Fibroblast of lung (primary cell): Measurements from ENCODE around the gene ALDOA. TPM values are rescaled to one million over a fixed set of nuclear protein-coding genes. Genes with fewer than 3 reads are reported as not detected.

ENCODE experiments used
- DNase-seq, 2 donors: peaks; one replicate each; pipeline versions ENCODE4 v3.0.0 to v3.0.0-alpha.2; 2010; ENCODE audit warnings: low read depth in 2 of 2
- H2AFZ ChIP-seq: 2 replicates; pipeline ENCODE4 v1.5.1; 2012; ENCODE audit warnings: low read length, control low read depth, inconsistent platforms
- H3K27ac ChIP-seq: 2 replicates; pipeline ENCODE4 v1.5.1; 2011; ENCODE audit warnings: low read length, control low read depth; ENCODE audit not compliant: insufficient read depth
- H3K27me3 ChIP-seq: 2 replicates; pipeline ENCODE4 v1.5.1; 2011; ENCODE audit warnings: mild to moderate bottlenecking, low read length; ENCODE audit not compliant: control insufficient read depth, insufficient read depth
- H3K36me3 ChIP-seq: 2 replicates; pipeline ENCODE4 v1.5.1; 2011; ENCODE audit warnings: low read length; ENCODE audit not compliant: control insufficient read depth, insufficient read depth
- H3K4me1 ChIP-seq: 2 replicates; pipeline ENCODE4 v1.5.1; 2011; ENCODE audit warnings: low read length; ENCODE audit not compliant: control insufficient read depth, insufficient read depth; ENCODE audit errors: extremely low read depth
- H3K4me2 ChIP-seq: 2 replicates; pipeline ENCODE4 v1.5.1; 2011; ENCODE audit warnings: low read length, control low read depth; ENCODE audit not compliant: insufficient read depth; ENCODE audit errors: extremely low read depth
- H3K4me3 ChIP-seq, 4 experiments: fragments of 200-600 bp in 1 of 4; sonication (generic) in 1 of 4; replicated peaks in 1 of 4; 2 replicates each; pipeline ENCODE4 v1.5.1; 2011 to 2016; ENCODE audit warnings: low read length in 4 of 4, low read depth in 3 of 4, mild to moderate bottlenecking in 3 of 4, control low read depth in 2 of 4, inconsistent platforms in 1 of 4, mixed read lengths in 1 of 4; ENCODE audit not compliant: insufficient read depth in 1 of 4; ENCODE audit errors: control extremely low read depth in 1 of 4
- H3K79me2 ChIP-seq: 2 replicates; pipeline ENCODE4 v1.5.1; 2012; ENCODE audit warnings: mild to moderate bottlenecking, low read length, inconsistent platforms; ENCODE audit not compliant: control insufficient read depth, insufficient read depth
- H3K9ac ChIP-seq: 2 replicates; pipeline ENCODE4 v1.5.1; 2011; ENCODE audit warnings: mild to moderate bottlenecking, low read length, control low read depth; ENCODE audit not compliant: insufficient read depth
- H3K9me3 ChIP-seq: 2 replicates; pipeline ENCODE4 v1.5.1; 2012; ENCODE audit warnings: low read depth, low read length; ENCODE audit not compliant: control insufficient read depth, insufficient read depth
- H4K20me1 ChIP-seq: 2 replicates; pipeline ENCODE4 v1.5.1; 2011; ENCODE audit warnings: low read length; ENCODE audit not compliant: control insufficient read depth, insufficient read depth; ENCODE audit errors: extremely low read depth
- CTCF ChIP-seq, 2 donors: IDR thresholded peaks in 1 of 2; conservative IDR thresholded peaks in 1 of 2; 1 replicate in 1 of 2; 2 replicates in 1 of 2; pipeline ENCODE4 v1.5.1; 2011 to 2012; ENCODE audit warnings: low read length in 2 of 2, control low read depth in 1 of 2, inconsistent platforms in 1 of 2, low read depth in 1 of 2, mild to moderate bottlenecking in 1 of 2
- EZH2 ChIP-seq: IDR thresholded peaks from 2 replicates; pipeline ENCODE4 v1.5.1; 2012; ENCODE audit warnings: low read length, control low read depth, mild to moderate bottlenecking; ENCODE audit errors: missing control alignments
- polyA plus RNA-seq, 2 donors: library from polyadenylated mRNA; depleted of rRNA in 1 of 2; stranded (reverse) in 1 of 2; unstranded in 1 of 2; fragments of >200 nt; gene quantifications; 2 replicates each; pipeline ENCODE4 v1.2.1, GENCODE V29; 2011 to 2012; ENCODE audit warnings: missing spikeins in 1 of 2
- total RNA-seq: library from RNA; depleted of rRNA; stranded (reverse); fragments of >200 nt; gene quantifications from 2 replicates; pipeline ENCODE4 v1.2.1, GENCODE V29; 2014

Gene ALDOA
- total and polyA plus RNA-seq, 2 donors (not counting 1 experiment from before 2014, with no cell fraction given) = 474 to 1,066 TPM

GRCh38 chr16:30030011-30030685 lies 35.4 kb upstream of the ALDOA start:
- Histone ChIP-seq H3K9me3 (no peaks in the 10 kb centered on the region), H3K4me2 (no peak overlapping the region), H3K4me1 (peaks cover 2% of the 10 kb centered on the region), H3K36me3 (no peaks in the 10 kb centered on the region), H3K79me2 (no peaks in the 10 kb centered on the region), H3K4me3 (no peak overlapping the region), H2AFZ (no peak overlapping the region), H3K27ac (no peak overlapping the region), H4K20me1 (no peaks in the 10 kb centered on the region), H3K9ac (no peak overlapping the region), H3K27me3 (peaks cover 40% of the 10 kb centered on the region)
- TF ChIP-seq EZH2 (peak; percentile 48), CTCF (conservative IDR thresholded peaks at IDR 0.05 in 1 of 2, IDR thresholded peaks at IDR 0.05 in 1 of 2; ENCODE audit: low read depth in 1 of 2, low read length in 2 of 2) (no peak)
- no peak for DNase-seq

GRCh38 chr16:30030841-30031413 lies 34.6 kb upstream of the ALDOA start, which contains the start of gene TLCD3B:
Gene TLCD3B (minus strand): TSS chr16:30031271. CDS start chr16:30030527, 744 bp downstream.
- H3K4me2 ChIP-seq = no peak within 1 kb of the TSS
- no peak within 1 kb of the TSS for H3K4me3 ChIP-seq
- H2AFZ ChIP-seq = no peak within 1 kb of the TSS

More at GRCh38 chr16:30030841-30031413, 34.6 kb upstream of the ALDOA start, which contains the start of gene TLCD3B:
- Histone ChIP-seq H4K20me1 (no peaks in the 10 kb centered on the region), H3K4me1 (peaks cover 2% of the 10 kb centered on the region), H3K9ac (no peak within 1 kb of the TSS), H3K36me3 (no peaks in the 10 kb centered on the region), H3K9me3 (no peaks in the 10 kb centered on the region), H3K27me3 (peaks cover 37% of the 10 kb centered on the region), H3K79me2 (no peaks in the 10 kb centered on the region), H3K27ac (no peak within 1 kb of the TSS)
- TF ChIP-seq CTCF (conservative IDR thresholded peaks at IDR 0.05 in 1 of 2, IDR thresholded peaks at IDR 0.05 in 1 of 2; ENCODE audit: low read depth in 1 of 2, low read length in 2 of 2) (no peak), EZH2 (no peak)
- DNase-seq = no peak
